HepG2 (cell line): ENCODE results near the gene FGD4. TPM values are rescaled to one million over a fixed set of nuclear protein-coding genes. Genes with fewer than 3 reads are reported as not detected.

Source experiments
- ARID3A ChIP-seq: IDR thresholded peaks from 2 replicates; pipeline ENCODE4 v1.6.1; 2012; ENCODE audit warnings: low read depth, low read length, improper control_type of control experiment
- FOSL2 ChIP-seq: sonication (generic); formaldehyde crosslinking; IDR thresholded peaks from 2 replicates; pipeline ENCODE4 v1.4.0; 2020; ENCODE audit warnings: missing genetic modification reagents
- FOXA1 ChIP-seq, 2 experiments: fragments of 450-650 bp in 1 of 2; sonication (generic) in 1 of 2; formaldehyde crosslinking in 1 of 2; IDR thresholded peaks; 2 replicates each; pipeline versions ENCODE4 v1.4.0 to v1.6.1; 2016 to 2020; ENCODE audit warnings: missing genetic modification reagents in 1 of 2
- GATAD2A ChIP-seq: IDR thresholded peaks from 2 replicates; pipeline ENCODE4 v1.6.1; 2016
- GRHL1 ChIP-seq: sonication (generic); formaldehyde crosslinking; conservative IDR thresholded peaks from 2 replicates; pipeline ENCODE4 v1.8.0; 2022; ENCODE audit warnings: missing genetic modification reagents
- HHEX ChIP-seq: IDR thresholded peaks from 2 replicates; pipeline ENCODE4 v1.6.1; 2016; ENCODE audit warnings: control low read depth
- HNRNPUL1 ChIP-seq: fragments of 200-400 bp; formaldehyde crosslinking; IDR thresholded peaks from 2 replicates; pipeline ENCODE4 v1.6.1; 2017; ENCODE audit warnings: low read depth, mild to moderate bottlenecking, low read length, moderate library complexity
- HOXA3 ChIP-seq: sonication (generic); formaldehyde crosslinking; IDR thresholded peaks from 2 replicates; pipeline ENCODE4 v1.5.0; 2020; ENCODE audit warnings: missing genetic modification reagents
- MED1 ChIP-seq: sonication (generic); formaldehyde crosslinking; IDR thresholded peaks from 2 replicates; pipeline ENCODE4 v1.4.0; 2020; ENCODE audit warnings: missing genetic modification reagents
- MXI1 ChIP-seq: IDR thresholded peaks from 3 replicates; pipeline ENCODE4 v1.6.1; 2012; ENCODE audit warnings: low read depth, low read length, inconsistent platforms, borderline replicate concordance
- NR2F2 ChIP-seq: IDR thresholded peaks from 2 replicates; pipeline ENCODE4 v1.6.1; 2012; ENCODE audit warnings: low read depth, inconsistent platforms, borderline replicate concordance
- SATB2 ChIP-seq: sonication (generic); formaldehyde crosslinking; IDR thresholded peaks from 2 replicates; pipeline ENCODE4 v1.5.0; 2020; ENCODE audit warnings: missing genetic modification reagents
- SKI ChIP-seq: fragments of 450-650 bp; IDR thresholded peaks from one replicate; pipeline ENCODE4 v1.6.1; 2018; ENCODE audit warnings: mild to moderate bottlenecking; ENCODE audit not compliant: partially characterized antibody
- SPEN ChIP-seq: sonication (generic); formaldehyde crosslinking; IDR thresholded peaks from 2 replicates; pipeline ENCODE4 v1.5.1; 2020; ENCODE audit warnings: low read depth, mild to moderate bottlenecking, missing genetic modification reagents
- XRCC5 ChIP-seq: fragments of 200-400 bp; formaldehyde crosslinking; optimal IDR thresholded peaks from 2 replicates; pipeline ENCODE3; 2017; ENCODE audit warnings: mild to moderate bottlenecking, low read length
- ZBTB20 ChIP-seq: sonication (generic); formaldehyde crosslinking; IDR thresholded peaks from 2 replicates; pipeline ENCODE4 v1.8.1; 2023; ENCODE audit warnings: missing genetic modification reagents, low read depth, mild to moderate bottlenecking, borderline replicate concordance
- ZHX2 ChIP-seq, 2 experiments: sonication (generic) in 1 of 2; formaldehyde crosslinking in 1 of 2; IDR thresholded peaks; 2 replicates each; pipeline versions ENCODE4 v1.6.1 to v1.9.0; 2014 to 2022; ENCODE audit warnings: antibody characterized with exemption in 1 of 2, borderline replicate concordance in 1 of 2, inconsistent platforms in 1 of 2, low read depth in 1 of 2, missing genetic modification reagents in 1 of 2
- ZKSCAN8 ChIP-seq: IDR thresholded peaks from 2 replicates; pipeline ENCODE4 v1.6.1; 2016; ENCODE audit warnings: borderline replicate concordance, missing genetic modification reagents, missing compliant biosample characterization
- polyA plus RNA-seq, 8 experiments: library from polyadenylated mRNA; depleted of rRNA in 3 of 8; stranded (reverse) in 7 of 8; unstranded in 1 of 8; fragments of >200 nt; fragmentation: Illumina TruSeq in 4 of 8; extraction: Trizol in 4 of 8; gene quantifications; 2 replicates each; pipeline versions ENCODE4 v1.2.1 to v1.2.3, GENCODE V29; 2011 to 2016; ENCODE audit warnings: low read depth in 4 of 8, missing spikeins in 1 of 8, mixed read lengths in 1 of 8; ENCODE audit not compliant: insufficient read depth in 1 of 8
- total RNA-seq, 5 experiments: library from RNA; depleted of rRNA; stranded (reverse); fragments of >200 nt; fragmentation: Illumina TruSeq; extraction: Trizol; gene quantifications; 2 replicates each; pipeline ENCODE4 v1.2.3, GENCODE V29; 2016; ENCODE audit warnings: low read depth in 1 of 5

Gene FGD4
- total and polyA plus RNA-seq, 2 of the 13 experiments (the other 11 are each of a cell fraction or from before 2014, with no cell fraction given) = 4.6 to 6.6 TPM

GRCh38 chr12:32533971-32534590 is 134.7 kb downstream of the FGD4 start (continued):
- peak; percentile 78 for TF ChIP-seq FOXA1 (IDR thresholded peaks at IDR 0.05)
- TF ChIP-seq FOXA1 (CRISPR knock-in tag; IDR thresholded peaks at IDR 0.05) = peak; percentile 92
- peak; percentile 82 for TF ChIP-seq MED1 (CRISPR knock-in tag)
- no peak for TF ChIP-seq GRHL1 (CRISPR knock-in tag)
- TF ChIP-seq ARID3A = peak; percentile 91
- peak; percentile 94 for TF ChIP-seq GATAD2A
- TF ChIP-seq SPEN (CRISPR knock-in tag) = peak; percentile 62; the same call in 1 of the 2 replicates
- TF ChIP-seq ZHX2 (IDR thresholded peaks at IDR 0.05; ENCODE audit: low read depth) = 0 out of 2 replicates have a peak, but pooled peaks have one; percentile 32
- no peak for TF ChIP-seq ZHX2 (CRISPR knock-in tag; IDR thresholded peaks at IDR 0.05; ENCODE audit: borderline replicate concordance)
- peak; percentile 72; the same call in 1 of the 2 replicates for TF ChIP-seq ZKSCAN8 (CRISPR knock-in tag)
- 0 out of 2 replicates have a peak, but pooled peaks have one; percentile 45 for TF ChIP-seq HHEX (CRISPR knock-in tag)
- peak; percentile 78; the same call in 1 of the 2 replicates for TF ChIP-seq ZBTB20 (CRISPR knock-in tag)
- TF ChIP-seq FOSL2 (CRISPR knock-in tag) = peak; percentile 78
- peak; percentile 90 for TF ChIP-seq SATB2
- TF ChIP-seq MXI1 = peak; percentile 74; the same call in 1 of the 3 replicates
- peak; percentile 35 for TF ChIP-seq XRCC5
- no peak for TF ChIP-seq HNRNPUL1
- TF ChIP-seq NR2F2 = peak; percentile 49; the same call in 1 of the 2 replicates
- TF ChIP-seq HOXA3 (CRISPR knock-in tag) = peak; percentile 55; the same call in 1 of the 2 replicates
- no peak for TF ChIP-seq SKI
